Testis (tissue), 2 donors: ENCODE results near the gene CIITA.

Source experiments
- POLR2A ChIP-seq: fragments of 450-650 bp; IDR thresholded peaks from one replicate; pipeline ENCODE4 v1.6.1; 2017; ENCODE audit warnings: antibody characterized with exemption, mild to moderate bottlenecking, moderate library complexity
- TF ChIP-seq, protein P1 (sequence below), 3 experiments: fragments of 450-650 bp in 2 of 3; fragments of 200-600 bp in 1 of 3; sonication (generic) in 1 of 3; IDR thresholded peaks; one replicate each; pipeline ENCODE4 v1.5.1; 2016 to 2019; ENCODE audit warnings: antibody characterized with exemption in 3 of 3, mild to moderate bottlenecking in 2 of 3, moderate library complexity in 1 of 3

DNA sequence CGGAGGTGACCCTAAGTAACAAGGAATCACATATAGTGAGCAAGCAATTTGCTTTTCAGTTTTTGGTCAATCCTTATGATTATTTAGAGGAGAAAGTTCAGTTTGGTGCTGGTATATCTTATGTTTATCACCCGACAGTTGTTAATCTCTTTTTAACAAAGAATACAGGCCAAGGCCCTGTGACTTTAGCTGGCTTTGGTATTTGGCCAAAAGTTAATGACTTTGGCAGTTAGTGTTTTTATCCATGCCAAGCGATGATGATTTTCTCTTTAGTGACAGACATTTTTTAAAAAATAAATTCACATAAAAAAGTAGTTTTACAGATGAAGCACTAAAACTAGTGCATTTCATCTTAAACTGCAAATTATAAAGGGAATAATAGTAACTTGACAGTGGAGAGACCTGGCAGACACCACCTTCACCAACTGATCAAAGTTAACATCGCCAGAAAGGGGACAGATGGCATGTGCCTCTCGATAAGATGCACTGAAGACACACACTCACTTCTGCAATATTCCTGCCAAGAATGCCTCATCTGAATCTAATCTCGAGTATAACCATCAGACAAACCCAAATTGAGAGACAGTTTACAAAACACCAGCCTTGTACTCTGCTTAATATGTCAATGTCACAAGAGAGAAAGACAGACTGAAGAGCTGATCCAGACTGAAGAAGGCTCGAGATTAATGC is 58.4 kb downstream of the CIITA start:
- TF ChIP-seq, protein P1, sequence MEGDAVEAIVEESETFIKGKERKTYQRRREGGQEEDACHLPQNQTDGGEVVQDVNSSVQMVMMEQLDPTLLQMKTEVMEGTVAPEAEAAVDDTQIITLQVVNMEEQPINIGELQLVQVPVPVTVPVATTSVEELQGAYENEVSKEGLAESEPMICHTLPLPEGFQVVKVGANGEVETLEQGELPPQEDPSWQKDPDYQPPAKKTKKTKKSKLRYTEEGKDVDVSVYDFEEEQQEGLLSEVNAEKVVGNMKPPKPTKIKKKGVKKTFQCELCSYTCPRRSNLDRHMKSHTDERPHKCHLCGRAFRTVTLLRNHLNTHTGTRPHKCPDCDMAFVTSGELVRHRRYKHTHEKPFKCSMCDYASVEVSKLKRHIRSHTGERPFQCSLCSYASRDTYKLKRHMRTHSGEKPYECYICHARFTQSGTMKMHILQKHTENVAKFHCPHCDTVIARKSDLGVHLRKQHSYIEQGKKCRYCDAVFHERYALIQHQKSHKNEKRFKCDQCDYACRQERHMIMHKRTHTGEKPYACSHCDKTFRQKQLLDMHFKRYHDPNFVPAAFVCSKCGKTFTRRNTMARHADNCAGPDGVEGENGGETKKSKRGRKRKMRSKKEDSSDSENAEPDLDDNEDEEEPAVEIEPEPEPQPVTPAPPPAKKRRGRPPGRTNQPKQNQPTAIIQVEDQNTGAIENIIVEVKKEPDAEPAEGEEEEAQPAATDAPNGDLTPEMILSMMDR (IDR thresholded peaks at IDR 0.05): no peak
- no peak for TF ChIP-seq POLR2A
